HG02943 (cell line): Measurements from ENCODE around the gene IFNGR2.
"Not testable (repeated sequence)": the region's sequence is repeated elsewhere in the genome, so short reads cannot be mapped to it uniquely, and the experiment has no call there.

Experiments
- ATAC-seq: cut with Tn5 transposase; IDR thresholded peaks from one replicate; pipeline ENCODE4 v1.9.1; 2021; ENCODE audit warnings: mild to moderate bottlenecking, low read depth, moderate library complexity; ENCODE audit not compliant: unreplicated experiment

The IFNGR2 gene

DNA sequence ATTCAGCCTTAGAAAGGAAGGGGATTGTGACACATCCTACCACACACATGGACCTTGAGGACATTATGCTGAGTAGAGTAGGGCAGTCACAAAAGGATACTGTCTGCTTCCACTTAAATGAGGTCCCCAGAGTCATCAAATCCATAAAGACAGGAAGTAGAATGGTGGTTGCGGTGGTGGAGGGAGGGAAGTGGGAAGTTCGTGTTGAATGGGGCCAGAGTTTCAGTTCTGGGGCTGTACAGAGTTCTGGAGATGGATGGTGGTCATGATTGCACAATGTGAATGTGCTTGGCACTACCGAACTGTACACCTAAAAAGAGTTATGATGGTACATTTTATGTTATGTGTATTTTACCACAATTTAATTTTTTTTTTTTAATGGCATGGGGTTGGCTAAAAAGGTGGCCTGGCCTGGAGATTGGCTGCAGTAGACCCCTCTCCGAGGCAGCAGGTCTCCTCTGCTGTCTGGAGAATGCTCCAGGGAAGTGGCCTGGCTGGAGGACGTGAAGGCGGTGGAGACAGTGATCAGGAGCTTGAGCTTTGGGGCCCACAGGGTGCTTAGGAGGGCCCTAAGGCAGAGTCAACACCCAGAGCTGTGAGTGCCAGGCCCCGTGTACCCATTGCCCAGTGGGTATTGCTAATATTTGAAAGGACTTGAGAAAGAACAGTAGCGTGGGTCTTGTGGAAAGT, 30.4 kb downstream of the IFNGR2 start:
- ATAC-seq, result no peak

DNA sequence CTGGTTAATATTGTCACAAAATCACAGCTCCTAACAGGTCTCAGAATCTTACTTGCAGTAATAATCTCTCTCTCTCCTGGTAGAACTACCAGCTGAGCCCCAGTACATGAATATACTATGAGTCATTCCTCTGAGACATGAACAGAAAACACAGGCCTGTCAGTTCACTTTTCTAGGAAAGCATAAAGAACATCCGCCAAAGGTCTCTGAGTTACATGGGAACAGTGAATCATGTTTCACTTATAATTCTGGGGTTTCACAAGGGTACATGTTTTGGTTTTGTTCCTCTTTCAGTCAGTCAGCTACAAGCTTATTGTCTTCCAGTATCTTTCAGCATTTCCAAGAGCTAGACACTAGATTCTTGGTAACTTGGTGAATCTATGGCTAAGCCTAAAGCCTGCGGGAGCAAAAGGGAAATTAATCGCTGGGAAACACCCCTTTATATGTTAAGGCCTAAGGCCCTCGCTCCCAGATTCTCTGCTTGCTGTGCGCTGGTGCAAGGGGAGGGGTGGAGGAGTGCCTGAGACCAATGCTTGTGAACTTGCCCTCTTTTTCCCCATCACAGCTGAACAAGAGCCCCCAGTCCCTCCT, 31.7 kb downstream of the IFNGR2 start:
- ATAC-seq, result peak; percentile 91

DNA sequence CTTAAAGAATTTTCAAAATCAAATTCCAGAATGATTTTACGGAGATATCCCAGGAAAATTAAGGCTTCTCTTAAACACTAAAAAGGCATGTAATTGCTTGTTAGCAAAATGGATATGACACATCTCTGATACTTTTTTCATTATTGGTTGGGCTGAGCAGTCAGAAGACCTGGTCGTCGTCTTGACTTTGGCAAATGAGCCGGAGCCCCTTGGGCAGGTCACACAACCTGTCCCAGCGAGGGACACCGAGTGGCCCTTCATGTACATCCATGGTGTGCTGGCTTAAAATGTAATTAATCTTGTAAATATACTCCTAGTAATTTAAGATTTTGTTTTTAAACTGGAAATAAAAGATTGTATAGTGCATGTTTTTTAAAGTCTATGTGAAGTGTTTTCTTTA, 33.9 kb downstream of the IFNGR2 start:
- ATAC-seq, result no peak

DNA sequence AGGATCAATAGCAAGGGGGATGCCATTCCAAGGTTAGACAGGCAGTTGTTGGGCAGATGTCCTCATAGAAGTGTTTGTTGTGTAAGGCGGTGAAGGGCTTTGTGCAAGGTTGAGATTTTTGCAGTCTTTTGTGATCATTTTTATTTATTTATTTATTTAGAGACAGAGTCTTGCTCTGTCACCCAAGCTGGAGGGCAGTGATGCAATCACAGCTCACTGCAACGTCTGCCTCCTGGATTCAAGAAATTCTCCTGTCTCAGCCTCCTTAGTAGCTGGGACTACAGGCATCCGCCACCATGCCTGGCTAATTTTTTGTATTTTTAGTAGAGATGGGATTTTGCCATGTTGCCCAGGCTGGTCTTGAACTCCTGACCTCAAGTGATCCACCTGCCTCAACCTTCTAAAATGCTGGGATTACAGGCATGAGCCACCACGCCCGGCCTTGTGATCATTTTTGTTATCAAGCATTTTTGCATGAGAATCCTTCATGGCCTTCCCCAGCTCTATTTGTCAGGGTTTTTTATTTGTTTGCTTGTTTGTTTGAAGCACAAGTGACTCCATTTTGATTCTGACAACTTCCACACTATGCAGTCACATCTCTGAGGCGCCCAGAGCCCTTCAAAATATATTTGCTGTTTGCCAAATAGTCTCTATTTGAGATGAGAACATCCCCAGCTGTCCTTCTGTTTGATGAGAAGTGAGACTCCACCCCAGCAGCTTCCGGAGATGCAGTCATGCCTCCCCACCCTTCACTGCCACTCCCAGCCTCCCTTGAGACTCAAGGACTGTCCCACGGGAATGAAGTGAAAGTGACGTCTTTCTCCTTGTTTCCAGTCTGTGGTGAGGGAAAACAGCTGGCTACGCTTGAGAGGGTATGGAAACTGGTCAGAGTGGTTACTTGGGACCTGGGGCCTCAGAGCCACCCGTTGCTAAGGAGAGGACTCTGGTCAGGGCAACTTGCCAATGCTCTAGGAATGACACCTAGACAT, 38.6 kb downstream of the IFNGR2 start:
- ATAC-seq, result peak; percentile 47

DNA sequence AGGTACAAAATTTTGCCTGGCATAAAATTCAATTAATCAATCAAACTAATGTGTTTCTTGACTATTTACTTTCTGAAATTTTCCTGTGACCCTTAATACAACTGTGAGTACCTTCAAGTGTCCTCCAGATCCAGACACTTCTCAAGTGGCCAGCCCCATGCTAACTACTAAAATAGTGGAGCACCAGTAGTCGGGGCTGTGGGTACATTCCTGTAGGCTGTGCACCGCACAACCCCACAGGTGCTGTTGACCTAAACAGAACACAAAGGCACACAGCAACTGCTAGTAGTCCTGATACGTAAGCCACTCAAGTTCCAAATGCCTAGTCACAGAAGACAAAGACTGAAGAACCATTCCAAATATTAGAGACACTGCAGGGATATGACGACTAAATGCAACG, 40.0 kb downstream of the IFNGR2 start:
- ATAC-seq, result no peak

DNA sequence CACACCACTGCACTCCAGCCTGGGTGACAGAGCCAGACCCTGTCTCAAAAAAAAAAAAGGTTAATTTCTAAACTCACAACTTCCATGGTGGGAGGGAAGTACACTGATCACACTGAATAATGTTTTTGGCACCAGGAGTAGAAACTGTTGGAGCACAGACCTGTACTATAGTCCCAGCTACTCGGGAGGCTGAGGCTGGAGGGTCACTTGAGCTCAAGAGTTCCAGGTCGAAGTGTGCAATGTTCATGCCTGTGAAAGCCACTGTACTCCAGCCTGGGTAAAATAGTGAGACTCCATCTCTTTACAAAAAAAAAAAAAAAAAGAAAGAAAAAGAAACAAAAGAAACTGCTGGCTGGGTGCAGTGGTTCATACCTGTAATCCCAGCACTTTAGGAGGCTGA, 41.3 kb downstream of the IFNGR2 start:
- ATAC-seq, result no peak

DNA sequence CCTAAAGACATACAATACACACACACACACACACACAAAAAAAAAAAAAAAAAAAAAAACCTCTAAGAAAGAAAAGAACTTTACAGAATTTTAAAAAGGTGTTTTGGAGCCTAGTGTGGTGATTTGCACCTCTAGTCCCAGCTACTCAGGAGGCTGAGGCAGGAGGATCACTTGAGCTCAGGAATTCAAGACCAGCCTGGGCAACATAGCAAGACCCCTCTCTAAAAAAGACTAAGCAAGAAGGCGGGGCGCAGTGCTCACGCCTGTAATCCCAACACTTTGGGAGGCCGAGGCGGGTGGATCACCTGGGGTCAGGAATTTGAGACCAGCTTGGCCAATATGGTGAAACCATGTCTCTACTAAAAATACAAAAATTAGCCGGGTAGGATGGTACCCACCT, 43.4 kb downstream of the IFNGR2 start:
- ATAC-seq, result not testable (repeated sequence)

DNA sequence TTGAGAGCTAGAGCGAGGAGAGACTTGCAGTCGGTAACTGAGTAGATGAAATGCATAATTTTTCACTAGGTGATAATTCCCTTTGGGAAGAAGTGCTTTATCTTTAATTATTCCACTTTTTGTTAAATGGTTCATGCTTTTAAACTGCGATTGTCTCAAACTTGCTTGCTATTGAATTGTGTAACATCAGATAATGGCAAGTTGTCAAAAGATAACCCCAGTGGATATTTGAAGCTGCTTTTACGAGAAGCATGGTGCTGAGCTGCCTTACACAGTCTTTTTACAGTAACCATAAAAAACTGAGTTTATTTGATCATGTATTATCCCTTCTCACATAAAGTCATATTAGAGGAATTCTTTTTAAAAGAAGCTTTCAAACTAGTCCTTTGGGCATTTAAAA, 46.4 kb downstream of the IFNGR2 start:
- ATAC-seq, result no peak

DNA sequence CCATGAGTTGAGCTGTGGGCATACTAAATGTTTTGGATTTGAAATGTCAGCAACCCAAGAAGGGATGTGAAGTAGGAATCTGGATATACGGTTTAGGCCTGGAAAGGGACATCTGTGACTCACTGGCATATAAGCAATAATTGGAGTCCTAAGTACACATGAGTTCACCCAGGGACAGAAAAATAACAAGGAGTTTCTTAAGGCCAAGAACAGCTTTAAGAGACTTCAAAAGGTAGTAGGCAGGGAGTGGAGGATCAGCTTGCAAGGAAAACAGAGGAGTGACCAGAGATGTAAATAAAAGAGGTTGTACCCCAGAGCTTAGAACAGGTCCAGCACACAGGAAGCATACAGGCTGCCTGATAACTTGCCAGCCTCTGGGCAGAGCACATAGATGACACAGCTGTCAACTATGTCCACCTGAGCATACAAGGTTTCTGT, 48.4 kb downstream of the IFNGR2 start:
- ATAC-seq, result no peak

DNA sequence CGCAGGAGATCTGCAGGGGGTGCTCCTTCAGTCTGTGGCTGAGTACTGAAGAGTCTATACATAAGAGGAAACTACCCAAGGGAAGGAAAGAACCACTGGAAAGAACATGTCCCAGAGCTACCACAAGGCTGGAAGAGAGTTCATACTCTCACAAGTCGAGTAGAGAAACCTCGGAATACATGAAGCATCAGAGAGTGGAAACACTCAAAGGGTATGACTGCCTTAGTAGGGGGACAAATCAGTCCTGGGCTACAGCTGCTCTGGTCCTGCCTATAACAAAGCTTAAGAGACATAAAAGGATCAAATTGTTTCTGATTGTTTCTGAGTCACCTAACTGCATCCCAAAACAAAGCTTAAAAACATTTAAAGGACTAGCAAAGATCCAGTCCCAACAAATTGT, 49.1 kb downstream of the IFNGR2 start:
- no peak for ATAC-seq

DNA sequence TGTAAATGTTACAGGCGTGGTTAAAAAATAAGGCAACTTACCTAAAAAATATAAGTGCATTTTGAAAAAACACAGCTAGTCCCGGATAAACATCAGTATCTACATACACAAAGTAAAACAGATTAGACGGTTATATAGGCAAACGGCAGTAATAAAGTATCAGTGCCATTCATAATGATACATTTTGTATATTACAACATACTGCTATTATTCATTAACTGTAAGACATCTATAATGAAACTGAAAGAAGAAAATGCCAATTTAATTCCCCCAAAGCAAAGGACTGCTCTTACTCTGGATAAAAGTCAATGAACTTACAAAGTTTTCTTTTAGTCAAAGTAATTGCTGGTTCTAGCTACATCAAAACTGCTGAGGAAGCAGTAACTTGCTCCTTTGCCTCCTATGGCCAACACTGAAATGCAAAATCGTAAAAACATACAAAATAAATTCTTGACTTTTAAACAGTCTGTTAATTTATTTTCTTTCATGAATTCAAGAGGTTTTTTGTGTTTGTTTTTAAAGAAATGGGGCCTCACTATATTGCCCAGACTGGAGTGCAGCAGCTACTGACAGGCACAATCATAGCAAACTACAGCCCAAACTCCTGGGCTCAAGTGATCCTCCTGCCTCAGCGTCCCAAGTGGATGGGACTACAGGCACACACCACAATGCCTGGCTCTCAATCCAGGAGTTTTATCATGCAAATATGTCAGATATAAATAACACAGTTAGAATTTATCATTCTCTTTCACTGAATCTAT, 52.7 kb downstream of the IFNGR2 start:
- ATAC-seq, result no peak

DNA sequence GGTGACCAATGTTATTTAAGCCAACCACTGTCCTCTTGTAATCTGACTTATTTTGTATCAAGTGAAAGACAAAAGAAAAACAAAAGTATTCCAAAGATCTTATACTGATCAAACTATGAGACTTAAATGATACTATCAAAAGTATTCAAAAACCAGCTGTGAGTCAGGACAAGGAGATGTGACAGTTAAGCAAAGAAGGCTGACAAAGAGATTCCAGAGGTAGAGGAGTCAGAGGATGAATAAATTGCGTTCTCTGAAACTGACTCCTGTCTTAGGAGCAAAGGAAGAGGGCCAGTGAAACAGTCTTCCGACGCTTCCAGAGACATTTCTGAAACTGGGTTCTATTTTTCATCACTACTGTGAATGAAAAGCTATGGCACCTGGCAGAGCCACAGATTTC, 55.6 kb downstream of the IFNGR2 start:
- no peak for ATAC-seq

DNA sequence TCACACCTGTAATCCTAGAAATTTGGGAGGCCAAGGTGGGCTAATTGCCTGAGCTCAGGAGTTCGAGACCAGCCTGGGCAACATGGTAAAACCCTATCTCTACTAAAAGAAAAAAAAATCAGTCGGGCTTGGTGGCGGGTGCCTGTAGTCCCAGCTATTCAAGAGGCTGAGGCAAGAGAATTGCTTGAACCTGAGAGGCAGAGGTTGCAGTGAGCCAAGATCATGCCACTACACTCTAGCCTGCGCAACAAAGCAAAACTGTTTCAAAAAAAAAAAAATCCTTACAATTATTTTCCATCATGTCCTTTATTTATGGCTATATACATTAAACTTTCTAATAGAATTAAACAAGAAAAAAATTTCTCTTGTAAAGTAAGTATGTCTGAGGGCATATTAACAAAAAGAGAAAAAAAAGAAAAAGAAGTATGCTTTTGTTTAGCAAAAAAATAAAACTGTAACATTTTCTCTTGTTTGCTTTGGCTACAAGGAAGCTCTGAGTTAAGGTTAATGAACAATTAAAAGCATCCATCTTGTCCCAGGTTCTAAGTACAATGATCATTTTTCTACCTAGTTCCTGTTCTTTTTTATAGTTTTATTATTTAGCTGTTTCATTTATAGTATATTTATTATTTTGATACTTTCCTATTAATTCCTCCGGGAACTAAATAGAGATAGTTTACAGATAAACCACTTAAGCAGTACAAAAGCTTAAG, 58.5 kb downstream of the IFNGR2 start:
- no peak for ATAC-seq

DNA sequence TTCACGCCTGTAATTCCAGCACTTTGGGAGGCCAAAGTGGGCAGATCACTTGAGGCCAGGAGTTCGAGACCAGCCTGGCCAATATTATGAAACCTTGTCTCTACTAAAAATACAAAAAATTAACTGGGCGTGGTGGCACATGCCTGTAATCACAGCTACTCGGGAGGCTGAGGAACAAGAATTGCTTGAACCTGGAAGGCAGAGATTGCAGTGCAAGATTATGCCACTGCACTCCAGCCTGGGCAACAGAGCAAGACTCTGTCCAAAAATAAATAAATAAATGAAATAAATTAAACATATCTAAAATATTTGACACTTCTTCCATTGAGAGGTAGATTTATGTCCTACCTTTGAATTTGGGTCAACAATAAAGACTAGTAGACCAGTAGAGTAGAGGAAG, 66.0 kb downstream of the IFNGR2 start:
- ATAC-seq, result not testable (repeated sequence)

DNA sequence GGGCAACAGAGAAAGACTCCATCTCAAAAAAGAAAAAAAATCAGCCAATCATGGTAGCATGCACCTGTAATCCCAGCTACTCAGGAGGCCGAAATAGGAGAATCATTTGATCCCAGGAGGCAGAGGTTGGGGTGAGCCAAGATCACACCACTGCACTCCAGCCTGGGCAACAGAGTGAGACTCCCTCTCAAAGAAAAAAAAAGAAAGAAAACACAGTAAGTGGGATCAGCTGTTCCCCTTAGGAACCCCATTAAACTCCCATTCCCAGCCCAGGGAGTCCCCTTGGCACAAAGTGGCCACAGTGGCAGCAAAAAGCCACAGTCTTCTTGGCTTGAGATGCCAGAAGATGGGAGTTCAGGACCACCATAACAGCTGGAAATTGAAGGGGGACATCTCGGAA, 67.5 kb downstream of the IFNGR2 start:
- no peak for ATAC-seq

DNA sequence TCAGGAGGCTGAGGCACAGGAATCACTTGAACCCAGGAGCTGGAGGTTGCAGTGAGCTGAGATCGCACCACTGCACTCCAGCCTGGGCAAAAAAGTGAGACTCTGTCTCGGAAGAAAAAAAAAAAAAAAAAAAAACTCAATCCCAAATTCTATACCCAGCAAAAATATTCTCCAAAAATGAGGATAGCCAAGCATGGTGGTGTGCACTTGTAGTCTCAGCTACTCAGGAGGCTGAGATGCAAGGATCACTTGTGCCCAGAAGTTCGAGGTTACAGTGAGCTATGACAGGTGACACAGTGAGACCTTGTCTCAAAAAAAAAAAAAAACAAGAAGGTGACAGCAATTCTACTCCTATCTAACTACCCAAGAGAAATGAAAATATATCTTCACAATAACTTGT, 70.1 kb downstream of the IFNGR2 start:
- no peak for ATAC-seq

DNA sequence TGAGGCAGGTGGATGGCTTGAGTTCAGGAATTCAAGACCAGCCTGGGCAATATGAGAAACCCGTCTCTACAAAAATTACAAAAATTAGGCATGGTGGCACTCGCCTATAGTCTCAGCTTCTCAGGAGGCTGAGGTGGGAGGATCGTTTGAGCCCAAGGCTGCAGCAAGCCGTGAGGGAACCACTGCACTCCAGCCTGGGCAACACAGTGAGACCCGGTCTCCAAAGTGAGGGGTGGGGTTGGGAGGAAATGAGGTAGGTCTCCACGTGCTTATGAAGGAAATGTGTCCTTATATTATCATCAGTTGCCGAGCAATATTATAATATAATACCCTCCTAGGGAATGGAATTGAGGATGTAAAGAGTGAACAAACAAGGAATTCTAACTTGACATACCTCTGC, 73.9 kb downstream of the IFNGR2 start:
- ATAC-seq, result no peak

DNA sequence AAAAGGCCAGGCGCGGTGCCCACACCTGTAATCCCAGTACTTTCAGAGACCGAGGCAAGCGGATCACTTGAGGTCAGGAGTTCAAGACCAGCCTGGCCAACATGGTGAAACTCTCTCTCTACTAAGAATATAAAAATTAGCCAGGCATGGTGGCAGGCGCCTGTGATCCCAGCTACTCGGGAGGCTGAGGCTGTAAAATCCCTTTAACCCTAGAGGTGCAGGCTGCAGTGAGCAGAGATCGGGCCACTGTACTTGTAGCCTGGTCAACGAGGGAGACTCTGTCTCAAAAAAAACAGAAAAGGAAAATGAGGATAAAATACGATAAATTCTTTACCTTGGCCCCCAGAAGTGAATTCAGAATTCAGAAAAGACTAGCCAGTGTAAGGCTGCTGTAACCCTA, 75.0 kb downstream of the IFNGR2 start:
- ATAC-seq, result no peak

DNA sequence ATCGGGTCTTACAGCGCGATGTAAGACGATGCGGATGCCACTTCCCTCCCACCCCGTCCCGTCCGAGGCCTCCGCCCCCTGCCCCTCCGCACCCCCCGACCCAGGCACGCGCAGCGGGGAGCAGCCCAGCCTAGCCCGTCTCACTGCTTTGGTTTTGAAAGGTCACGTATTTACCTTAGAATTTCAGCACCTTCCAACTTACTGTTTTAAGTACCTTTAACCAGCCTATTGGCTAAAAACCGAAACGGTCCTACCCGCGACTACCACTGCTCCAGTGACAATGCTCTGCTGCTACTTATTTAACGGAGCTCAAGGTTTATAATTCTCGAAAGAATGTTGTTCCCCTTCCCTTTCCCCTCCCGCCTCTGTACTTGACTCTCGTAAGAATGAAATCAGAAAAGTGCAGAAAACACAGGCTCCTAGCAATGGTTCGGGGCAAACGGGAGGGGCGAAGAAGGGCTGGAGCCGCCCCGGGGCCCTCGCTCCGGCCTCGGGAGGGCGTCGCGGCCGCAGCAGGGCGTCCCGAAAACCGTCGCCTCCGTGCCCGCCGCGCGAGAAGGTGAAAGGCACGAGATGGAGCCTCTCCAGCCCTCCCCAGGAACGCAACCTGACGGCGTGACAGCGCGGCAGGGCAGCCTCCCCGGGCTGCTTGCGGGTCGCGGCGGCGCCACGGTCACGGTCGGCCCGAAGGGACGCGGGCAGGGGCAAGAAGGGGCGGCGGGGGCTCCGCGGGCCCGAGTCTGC, 75.9 kb downstream of the IFNGR2 start:
- peak; percentile 28 for ATAC-seq
